GM10248 (cell line): ENCODE data around the gene EBPL.

ENCODE experiments used
- CTCF ChIA-PET: fragments of 300-600 bp; sonication (Branson Sonifier 250); formaldehyde crosslinking; extraction: SDS; loops from one replicate; lab custom pipeline; 2021; ENCODE audit warnings: antibody characterized with exemption; lab: Yijun Ruan, JAX
- POLR2A ChIA-PET: fragments of 350-650 bp; sonication (Branson Sonifier 250); formaldehyde crosslinking; extraction: SDS; loops from one replicate; lab custom pipeline; 2020; ENCODE audit warnings: antibody characterized with exemption; lab: Yijun Ruan, JAX
- DNase-seq: peaks from one replicate; pipeline ENCODE4 v3.0.0; 2012; ENCODE audit errors: extremely low spot score
- CTCF ChIP-seq: IDR thresholded peaks from 2 replicates; pipeline ENCODE4 v1.5.1; 2012; ENCODE audit warnings: mild to moderate bottlenecking, low read depth; ENCODE audit errors: extremely low read depth, missing control alignments, control extremely low read depth

The EBPL gene

GRCh38 chr13:49693877-49694276, 2.6 kb upstream of the EBPL start:
- ChIA-PET CTCF (interaction anchor here (0.5 to 1.5 kb wide), 4 partner anchors 12 to 1596 kb away, joined by 3 to 4 read pairs (median 3); no protein-coding TSS in a partner anchor), POLR2A (no interaction called here)
- DNase-seq: no peak
- no peak for TF ChIP-seq CTCF

- POLR2A ChIA-PET: no interaction called here
Observed at GRCh38 chr13:49693191-49693733, 2.0 kb upstream of the EBPL start.

GRCh38 chr13:49690133-49690994, 922 bp downstream of the EBPL start:
- TF ChIP-seq CTCF: no peak
- POLR2A ChIA-PET: interaction anchor here (1.4 kb wide), 1 partner anchor 103 kb away, joined by 5 read pairs; no protein-coding TSS in a partner anchor
- no peak for DNase-seq
- CTCF ChIA-PET: interaction anchor here (1.5 to 2.1 kb wide), 3 partner anchors 11 to 246 kb away, joined by 3 to 7 read pairs (median 5); partner anchors contain the start of gene SPRYD7

More at GRCh38 chr13:49693191-49693733, 2.0 kb upstream of the EBPL start:
- no peak for DNase-seq
- no peak for TF ChIP-seq CTCF
- CTCF ChIA-PET: interaction anchor here (0.5 to 1.1 kb wide), 3 partner anchors 26 to 1596 kb away, joined by 3 read pairs; no protein-coding TSS in a partner anchor

- no peak for TF ChIP-seq CTCF
- ChIA-PET CTCF (no interaction called here), POLR2A (no interaction called here)
- DNase-seq: peak; percentile 38
Observed at GRCh38 chr13:49683489-49683888, 7.8 kb downstream of the EBPL start.

- no peak for DNase-seq
- POLR2A ChIA-PET: no interaction called here
- CTCF ChIA-PET: interaction anchor here (1.3 kb wide), 1 partner anchor 11 kb away, joined by 4 read pairs; no protein-coding TSS in a partner anchor
- TF ChIP-seq CTCF: no peak
Observed at GRCh38 chr13:49681842-49682435, 9.3 kb downstream of the EBPL start.

GRCh38 chr13:49679246-49679645, 12.0 kb downstream of the EBPL start:
- peak; percentile 43 for DNase-seq
- POLR2A ChIA-PET: no interaction called here
- CTCF ChIA-PET: interaction anchor here (1.2 to 1.9 kb wide), 3 partner anchors 9 to 31 kb away, joined by 4 to 7 read pairs (median 7); no protein-coding TSS in a partner anchor
- peak; percentile 58 for TF ChIP-seq CTCF
